ENCODE results near the gene PTPRM. TPM values are rescaled to one million over a fixed set of nuclear protein-coding genes. Genes with fewer than 3 reads are reported as not detected.
A peak's percentile ranks its signal among the peaks of the same experiment; 100 is the strongest.

The PTPRM gene
- polyA plus RNA-seq, 2 of the 4 experiments (the other 2 are of a cell fraction) = 44.5 to 199 TPM

- Histone ChIP-seq H3K4me3 (no peak overlapping the region), H3K4me1 (peaks cover 25% of the 10 kb centered on the region), H3K4me2 (no peak overlapping the region), H3K9me3 (peaks cover 15% of the 10 kb centered on the region; the same call in 2 of the 3 replicates), H3K27ac (no peak overlapping the region)
- TF ChIP-seq CEBPB (IDR thresholded peaks at IDR 0.05) (no peak), REST (IDR thresholded peaks at IDR 0.05) (no peak), NPAS2 (CRISPR knock-in tag; IDR thresholded peaks at IDR 0.05; ENCODE audit: borderline replicate concordance) (no peak), ZNF302 (CRISPR knock-in tag; IDR thresholded peaks at IDR 0.05) (no peak), CHD4 (IDR thresholded peaks at IDR 0.05; ENCODE audit: borderline replicate concordance) (no peak), RCOR1 (IDR thresholded peaks at IDR 0.05; ENCODE audit: low read depth, low read length) (no peak), HOXA7 (CRISPR knock-in tag; IDR thresholded peaks at IDR 0.05) (no peak), MAX (IDR thresholded peaks at IDR 0.05) (no peak), ESRRA (IDR thresholded peaks at IDR 0.05; ENCODE audit: borderline replicate concordance, low read length) (no peak), KDM1A (IDR thresholded peaks at IDR 0.05; ENCODE audit: low read depth) (no peak), FOXS1 (CRISPR knock-in tag; IDR thresholded peaks at IDR 0.05) (no peak), SREBF2 (IDR thresholded peaks at IDR 0.05) (no peak), NFE2L2 (conservative IDR thresholded peaks at IDR 0.05; ENCODE audit: low read length) (no peak), HDAC2 (IDR thresholded peaks at IDR 0.05) (no peak), JUNB (IDR thresholded peaks at IDR 0.05) (no peak), ATOH8 (CRISPR knock-in tag; IDR thresholded peaks at IDR 0.05; ENCODE audit: low read depth) (no peak), RNF2 (IDR thresholded peaks at IDR 0.05; ENCODE audit: borderline replicate concordance, low read depth) (no peak)
- 94% methylated on average over 2 of the region's 2 CpGs for WGBS (ENCODE audit: missing lambda C conversion rate)
- ChIA-PET CTCF (no interaction called here), POLR2A (no interaction called here)
- DNase-seq (ENCODE audit: low read depth in 1 of 2, low spot score in 1 of 2) (no peak), ATAC-seq (no peak), FAIRE-seq (no peak)
Observed at GRCh38 chr18:7844418-7844817, 277.3 kb downstream of the PTPRM start.

- POLR2A ChIA-PET = no interaction called here
- DNase-seq (ENCODE audit: low read depth in 1 of 2, low spot score in 1 of 2) (no peak), ATAC-seq (0 out of 6 replicates have a peak, but pooled peaks of 1 of the 2 experiments have one; percentile 36), FAIRE-seq (no peak)
- CTCF ChIA-PET = no interaction called here
- Histone ChIP-seq H3K27ac (0 out of 6 replicates have a peak overlapping the region, but pooled peaks of 1 of the 2 experiments have one; percentile 31), H3K9me3 (peaks cover 15% of the 10 kb centered on the region; the same call in 2 of the 3 replicates), H3K4me3 (no peak overlapping the region), H3K4me1 (peaks cover 20% of the 10 kb centered on the region), H3K4me2 (no peak overlapping the region)
- no peak for TF ChIP-seq MYC (IDR thresholded peaks at IDR 0.05; ENCODE audit: borderline replicate concordance, low read length)
- TF ChIP-seq ZFP36 (IDR thresholded peaks at IDR 0.05; ENCODE audit: borderline replicate concordance, partially characterized antibody) = no peak
- TF ChIP-seq BHLHE40 (IDR thresholded peaks at IDR 0.05; ENCODE audit: low read depth, low read length) = no peak
- no peak for TF ChIP-seq MAZ (IDR thresholded peaks at IDR 0.05; ENCODE audit: borderline replicate concordance, low read depth, low read length)
- no peak for TF ChIP-seq PHF8 (IDR thresholded peaks at IDR 0.05; ENCODE audit: borderline replicate concordance, low read depth)
- TF ChIP-seq RFX5 (IDR thresholded peaks at IDR 0.05) = no peak
- TF ChIP-seq JUNB (IDR thresholded peaks at IDR 0.05) = no peak
- no peak for TF ChIP-seq FOXS1 (CRISPR knock-in tag; IDR thresholded peaks at IDR 0.05)
- TF ChIP-seq SREBF2 (IDR thresholded peaks at IDR 0.05) = no peak
- no peak for TF ChIP-seq REST (IDR thresholded peaks at IDR 0.05)
- WGBS (ENCODE audit: missing lambda C conversion rate) = 84% methylated on average over 4 of the region's 4 CpGs
Observed at GRCh38 chr18:7846335-7846734, 279.2 kb downstream of the PTPRM start.
